ENCODE data around the gene HMGCL.

- TF ChIP-seq TAF1 (IDR thresholded peaks at IDR 0.05; ENCODE audit: low read depth) (no peak), CEBPB (IDR thresholded peaks at IDR 0.05) (no peak), RAD21 (IDR thresholded peaks at IDR 0.05; ENCODE audit: low read depth) (no peak), EP300 (IDR thresholded peaks at IDR 0.05; ENCODE audit: borderline replicate concordance) (no peak)
Observed at GRCh38 chr1:23825762-23826522, 713 bp upstream of the HMGCL start.
